ENCODE results near the gene TSHR.

DNA sequence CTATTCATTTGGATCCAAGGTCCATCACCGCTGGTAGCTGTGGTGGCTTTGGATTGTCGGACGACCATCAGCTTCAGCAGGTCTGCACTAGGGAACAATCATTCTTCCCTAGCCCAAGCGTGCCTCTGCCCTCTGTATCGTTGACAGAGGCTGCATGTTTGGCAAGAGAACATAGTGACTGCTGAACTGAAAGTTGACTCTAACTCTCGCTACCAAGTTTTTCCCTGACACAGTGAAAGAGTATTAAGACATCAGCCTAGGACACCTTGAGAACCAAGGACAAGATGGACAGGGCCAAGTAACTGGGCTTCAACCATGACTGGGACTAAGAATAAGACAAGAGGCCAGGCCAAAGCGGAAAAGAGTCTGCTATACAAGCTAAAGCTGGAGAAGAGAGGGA is 26.3 kb downstream of the TSHR start:
- TF ChIP-seq POLR2A (IDR thresholded peaks at IDR 0.05) (no peak), CTCF (IDR thresholded peaks at IDR 0.05) (no peak), POLR2AphosphoS5 (IDR thresholded peaks at IDR 0.05) (no peak), EP300 (IDR thresholded peaks at IDR 0.05) (no peak)

All from sigmoid colon (tissue), 4 donors.